ENCODE results near the gene KCNA2. TPM values are rescaled to one million over a fixed set of nuclear protein-coding genes. Genes with fewer than 3 reads are reported as not detected.

Gene KCNA2
- polyA plus RNA-seq, 3 donors: not detected

DNA sequence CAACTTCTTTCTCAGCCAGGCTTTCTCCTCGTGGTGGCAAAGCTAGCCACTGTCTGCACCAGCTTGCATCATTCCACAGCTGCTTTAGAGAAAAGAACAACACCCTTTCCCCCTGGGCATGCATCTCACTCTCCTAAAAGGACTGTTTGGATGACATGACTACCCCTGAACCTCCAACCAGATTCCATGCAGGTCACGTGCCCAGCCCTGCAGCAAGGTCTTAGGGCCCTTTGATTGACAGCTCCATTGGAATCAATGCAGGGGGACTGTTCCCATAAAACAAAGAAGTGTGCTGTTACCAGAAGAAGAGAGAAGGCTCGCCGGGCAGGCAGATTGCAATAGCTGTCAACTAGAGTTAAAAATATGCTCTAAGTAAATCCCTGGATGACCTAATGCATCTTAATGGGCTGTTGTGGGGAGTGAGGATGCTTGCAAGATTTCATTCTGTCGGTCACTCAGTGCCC, 24.4 kb downstream of the KCNA2 start:
- 58% methylated on average over 2 of the region's 5 CpGs for WGBS (ENCODE audit: insufficient coverage)

DNA sequence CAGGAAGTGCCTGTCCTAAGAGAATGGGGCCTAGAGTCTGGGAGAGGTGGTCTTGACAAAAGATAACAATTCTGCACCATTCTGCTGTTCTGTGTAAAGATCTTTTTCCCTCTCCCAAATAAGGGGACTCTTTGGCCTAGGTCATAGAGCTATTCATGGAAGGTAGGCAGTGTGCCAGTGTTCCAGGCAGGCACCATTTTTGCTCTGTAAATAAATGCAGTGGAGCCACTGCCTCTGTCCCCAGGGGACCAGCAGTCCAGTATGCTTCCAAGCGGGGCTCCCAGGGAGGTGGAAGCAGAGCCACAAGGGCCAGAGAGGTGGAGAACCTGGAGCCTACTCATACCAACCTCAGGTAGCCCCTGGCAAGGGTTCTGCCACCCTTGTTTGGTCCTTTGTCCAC, 25.9 kb downstream of the KCNA2 start:
- 100% methylated on average over 1 of the region's 1 CpG for WGBS (ENCODE audit: insufficient coverage)
- TF ChIP-seq, protein P1, sequence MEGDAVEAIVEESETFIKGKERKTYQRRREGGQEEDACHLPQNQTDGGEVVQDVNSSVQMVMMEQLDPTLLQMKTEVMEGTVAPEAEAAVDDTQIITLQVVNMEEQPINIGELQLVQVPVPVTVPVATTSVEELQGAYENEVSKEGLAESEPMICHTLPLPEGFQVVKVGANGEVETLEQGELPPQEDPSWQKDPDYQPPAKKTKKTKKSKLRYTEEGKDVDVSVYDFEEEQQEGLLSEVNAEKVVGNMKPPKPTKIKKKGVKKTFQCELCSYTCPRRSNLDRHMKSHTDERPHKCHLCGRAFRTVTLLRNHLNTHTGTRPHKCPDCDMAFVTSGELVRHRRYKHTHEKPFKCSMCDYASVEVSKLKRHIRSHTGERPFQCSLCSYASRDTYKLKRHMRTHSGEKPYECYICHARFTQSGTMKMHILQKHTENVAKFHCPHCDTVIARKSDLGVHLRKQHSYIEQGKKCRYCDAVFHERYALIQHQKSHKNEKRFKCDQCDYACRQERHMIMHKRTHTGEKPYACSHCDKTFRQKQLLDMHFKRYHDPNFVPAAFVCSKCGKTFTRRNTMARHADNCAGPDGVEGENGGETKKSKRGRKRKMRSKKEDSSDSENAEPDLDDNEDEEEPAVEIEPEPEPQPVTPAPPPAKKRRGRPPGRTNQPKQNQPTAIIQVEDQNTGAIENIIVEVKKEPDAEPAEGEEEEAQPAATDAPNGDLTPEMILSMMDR (IDR thresholded peaks at IDR 0.05): no peak
- H3K9me3 Mint-ChIP-seq: peaks cover 0 to 4% (median 0%) of the 10 kb centered on the region in 7 donors

More for the DNA sequence above, 24.4 kb downstream of the KCNA2 start:
- H4K20me1 ChIP-seq (ENCODE audit: insufficient read depth, low read length): no peaks in the 10 kb centered on the region
- intact Hi-C loops (cut with micrococcal nuclease): no loop called here
- no peaks in the 10 kb centered on the region for H3K9me3 ChIP-seq (replicated peaks in 1 of 2; ENCODE audit: control insufficient read depth in 1 of 2, insufficient read depth in 1 of 2, low read length in 2 of 2)
- H3K4me2 ChIP-seq (replicated peaks; ENCODE audit: extremely low read depth, low read length, poor library complexity, severe bottlenecking): no peak overlapping the region
- no peaks in the 10 kb centered on the region for H3K79me2 ChIP-seq (ENCODE audit: insufficient read depth, low read length)
- Mint-ChIP-seq H3K9me3 (peaks cover 0 to 4% (median 0%) of the 10 kb centered on the region in 7 donors), H3K4me3 (no peak overlapping the region), H3K4me1 (no peaks in the 10 kb centered on the region), H3K27ac (peak overlapping the region in 1 of 7 donors; percentile 5), H3K36me3 (no peaks in the 10 kb centered on the region), H3K27me3 (ENCODE audit: low read depth in 3 of 3) (peaks cover 6 to 24% (median 9%) of the 10 kb centered on the region in 3 donors)
- no peak overlapping the region for H3K9ac ChIP-seq (ENCODE audit: insufficient read depth, low read length, poor library complexity, severe bottlenecking)
- no peak overlapping the region for H3K4me3 ChIP-seq (replicated peaks in 1 of 3; ENCODE audit: low read depth in 2 of 3, low read length in 3 of 3)
- TF ChIP-seq, protein P1 (IDR thresholded peaks at IDR 0.05): no peak
- H3K27me3 ChIP-seq (ENCODE audit: control insufficient read depth in 2 of 2, insufficient read depth in 2 of 2, low read length in 2 of 2): peaks cover 8 to 13% of the 10 kb centered on the region in 2 donors
- DNase-seq: no peak
- H3K36me3 ChIP-seq (replicated peaks in 1 of 2; ENCODE audit: control insufficient read depth in 1 of 2, insufficient read depth in 2 of 2, low read length in 2 of 2): no peaks in the 10 kb centered on the region
- H3K4me1 ChIP-seq (ENCODE audit: control insufficient read depth in 1 of 2, insufficient read depth in 2 of 2, low read length in 2 of 2): no peaks in the 10 kb centered on the region
- H2AFZ ChIP-seq (ENCODE audit: insufficient read depth, low read depth, low read length, poor library complexity, severe bottlenecking): no peak overlapping the region
- no peak overlapping the region for H3K27ac ChIP-seq (ENCODE audit: low read depth in 1 of 2, low read length in 2 of 2)

More for the DNA sequence above, 25.9 kb downstream of the KCNA2 start:
- no peak overlapping the region for H3K4me2 ChIP-seq (replicated peaks; ENCODE audit: extremely low read depth, low read length, poor library complexity, severe bottlenecking)
- peaks cover 15 to 19% of the 10 kb centered on the region in 2 donors for H3K27me3 ChIP-seq (ENCODE audit: control insufficient read depth in 2 of 2, insufficient read depth in 2 of 2, low read length in 2 of 2)
- no peaks in the 10 kb centered on the region for H4K20me1 ChIP-seq (ENCODE audit: insufficient read depth, low read length)
- H3K9me3 ChIP-seq (replicated peaks in 1 of 2; ENCODE audit: control insufficient read depth in 1 of 2, insufficient read depth in 1 of 2, low read length in 2 of 2): no peaks in the 10 kb centered on the region
- H3K4me1 Mint-ChIP-seq: no peaks in the 10 kb centered on the region
- H3K27ac Mint-ChIP-seq: no peak overlapping the region
- no peak overlapping the region for H3K27ac ChIP-seq (ENCODE audit: low read depth in 1 of 2, low read length in 2 of 2)
- no peaks in the 10 kb centered on the region for H3K36me3 ChIP-seq (replicated peaks in 1 of 2; ENCODE audit: control insufficient read depth in 1 of 2, insufficient read depth in 2 of 2, low read length in 2 of 2)
- intact Hi-C loops (cut with micrococcal nuclease): no loop called here
- no peak for DNase-seq
- no peak overlapping the region for H3K4me3 Mint-ChIP-seq
- no peak overlapping the region for H3K4me3 ChIP-seq (replicated peaks in 1 of 3; ENCODE audit: low read depth in 2 of 3, low read length in 3 of 3)
- H3K36me3 Mint-ChIP-seq: no peaks in the 10 kb centered on the region
- peaks cover 8 to 35% (median 11%) of the 10 kb centered on the region in 3 donors for H3K27me3 Mint-ChIP-seq (ENCODE audit: low read depth in 3 of 3)
- no peaks in the 10 kb centered on the region for H3K79me2 ChIP-seq (ENCODE audit: insufficient read depth, low read length)
- H3K4me1 ChIP-seq (ENCODE audit: control insufficient read depth in 1 of 2, insufficient read depth in 2 of 2, low read length in 2 of 2): no peaks in the 10 kb centered on the region
- H3K9ac ChIP-seq (ENCODE audit: insufficient read depth, low read length, poor library complexity, severe bottlenecking): no peak overlapping the region
- no peak overlapping the region for H2AFZ ChIP-seq (ENCODE audit: insufficient read depth, low read depth, low read length, poor library complexity, severe bottlenecking)

All from CD14-positive monocyte (primary cell).